Measurements from ENCODE around the gene KCNQ5.

DNA sequence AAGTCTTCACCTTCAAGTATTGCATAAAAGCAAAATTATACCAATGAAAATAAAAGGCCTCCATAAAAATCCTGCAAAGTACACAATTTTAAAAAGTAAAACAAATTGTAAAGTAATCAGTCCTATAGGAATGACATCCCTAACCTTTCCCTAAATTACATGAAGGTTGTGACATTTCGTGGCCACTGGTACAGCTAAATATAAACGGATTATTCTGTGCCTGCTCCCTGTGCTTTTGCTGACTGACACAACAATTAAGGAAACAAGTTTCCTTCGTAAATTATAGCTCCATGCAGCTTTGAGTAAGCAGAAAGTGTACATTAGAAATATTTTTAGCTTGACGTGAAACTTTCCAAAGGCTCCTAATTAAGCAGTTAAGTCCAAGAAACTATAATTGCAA is 222.8 kb downstream of the KCNQ5 start:
- TF ChIP-seq, protein P1, sequence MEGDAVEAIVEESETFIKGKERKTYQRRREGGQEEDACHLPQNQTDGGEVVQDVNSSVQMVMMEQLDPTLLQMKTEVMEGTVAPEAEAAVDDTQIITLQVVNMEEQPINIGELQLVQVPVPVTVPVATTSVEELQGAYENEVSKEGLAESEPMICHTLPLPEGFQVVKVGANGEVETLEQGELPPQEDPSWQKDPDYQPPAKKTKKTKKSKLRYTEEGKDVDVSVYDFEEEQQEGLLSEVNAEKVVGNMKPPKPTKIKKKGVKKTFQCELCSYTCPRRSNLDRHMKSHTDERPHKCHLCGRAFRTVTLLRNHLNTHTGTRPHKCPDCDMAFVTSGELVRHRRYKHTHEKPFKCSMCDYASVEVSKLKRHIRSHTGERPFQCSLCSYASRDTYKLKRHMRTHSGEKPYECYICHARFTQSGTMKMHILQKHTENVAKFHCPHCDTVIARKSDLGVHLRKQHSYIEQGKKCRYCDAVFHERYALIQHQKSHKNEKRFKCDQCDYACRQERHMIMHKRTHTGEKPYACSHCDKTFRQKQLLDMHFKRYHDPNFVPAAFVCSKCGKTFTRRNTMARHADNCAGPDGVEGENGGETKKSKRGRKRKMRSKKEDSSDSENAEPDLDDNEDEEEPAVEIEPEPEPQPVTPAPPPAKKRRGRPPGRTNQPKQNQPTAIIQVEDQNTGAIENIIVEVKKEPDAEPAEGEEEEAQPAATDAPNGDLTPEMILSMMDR (IDR thresholded peaks at IDR 0.05): no peak
- no peak for TF ChIP-seq EP300 (IDR thresholded peaks at IDR 0.05)
- TF ChIP-seq POLR2AphosphoS5 (IDR thresholded peaks at IDR 0.05): no peak

All from suprapubic skin (tissue), 4 donors.